RPMI7951 (cell line): ENCODE results near the gene LBH. TPM values are rescaled to one million over a fixed set of nuclear protein-coding genes. Genes with fewer than 3 reads are reported as not detected.
"Not testable (repeated sequence)": the region's sequence is repeated elsewhere in the genome, so short reads cannot be mapped to it uniquely, and the experiment has no call there.

Experiments
- DNase-seq: peaks from one replicate; pipeline ENCODE4 v3.0.0-alpha.2; 2012; ENCODE audit warnings: low read depth
- total RNA-seq: library from RNA; depleted of rRNA; stranded (reverse); fragments of >200 nt; shearing (Covaris generic); gene quantifications from 2 replicates; pipeline ENCODE4 v1.2.3, GENCODE V29; 2014

Gene LBH
- total RNA-seq, 1 experiment from 2014 or later, result 6.4 TPM

DNA sequence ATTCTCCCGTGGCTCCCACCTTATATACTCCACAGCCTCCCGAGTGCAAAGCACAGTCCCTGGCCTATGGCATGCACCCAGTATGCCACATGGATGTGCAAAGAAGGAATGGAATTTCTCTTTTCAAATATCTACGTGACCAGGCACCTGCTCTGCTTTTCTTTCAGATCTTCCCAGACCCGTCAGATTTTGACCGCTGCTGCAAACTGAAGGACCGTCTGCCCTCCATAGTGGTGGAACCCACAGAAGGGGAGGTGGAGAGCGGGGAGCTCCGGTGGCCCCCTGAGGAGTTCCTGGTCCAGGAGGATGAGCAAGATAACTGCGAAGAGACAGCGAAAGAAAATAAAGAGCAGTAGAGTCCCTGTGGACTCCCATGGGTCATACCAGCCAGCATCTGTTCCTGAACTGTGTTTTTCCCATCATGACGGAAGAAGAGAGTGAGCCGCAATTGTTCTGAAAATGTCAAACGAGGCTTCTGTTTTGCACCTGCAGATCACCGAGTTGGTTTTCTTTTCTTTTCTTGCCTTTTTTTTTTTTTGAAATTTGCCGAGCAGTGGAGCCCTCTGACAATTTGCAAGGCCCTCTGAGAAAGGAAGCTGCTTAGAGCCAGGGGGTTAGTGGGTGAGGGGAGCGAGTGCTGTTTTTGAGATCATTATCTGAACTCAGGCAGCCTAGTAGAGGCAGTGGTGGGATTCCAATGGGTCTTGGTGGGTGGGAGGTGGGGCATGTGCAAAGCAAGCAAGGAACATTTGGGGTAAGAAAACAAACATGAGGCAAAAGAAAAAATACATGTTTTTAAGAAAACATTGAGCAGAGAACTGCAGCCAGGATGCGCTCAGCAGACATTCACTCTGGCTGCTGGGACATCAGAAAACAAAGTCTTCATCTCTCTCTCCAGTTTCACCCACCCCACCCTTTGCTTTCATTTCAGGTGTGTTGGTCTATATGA is 26.2 kb downstream of the LBH start:
- DNase-seq, result no peak

DNA sequence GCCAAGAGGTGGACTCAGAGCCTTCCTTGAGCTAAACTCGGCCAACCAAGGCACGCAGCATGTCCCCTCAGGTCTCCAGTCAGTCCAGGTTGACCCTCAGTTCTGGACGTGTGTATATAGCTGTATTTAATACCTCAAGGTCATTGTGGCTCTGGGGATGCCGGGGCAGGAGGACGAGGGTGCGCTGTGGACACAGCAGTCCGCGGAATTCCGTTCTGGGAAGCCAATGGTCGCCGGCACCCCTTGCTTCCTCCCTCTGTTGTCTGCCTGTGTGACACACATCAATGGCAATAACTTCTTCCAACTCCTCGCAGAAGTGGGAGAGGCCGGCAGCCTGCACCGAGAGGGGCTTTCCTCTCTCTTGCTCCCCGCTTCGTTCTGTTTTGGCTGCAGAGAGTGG is 27.7 kb downstream of the LBH start:
- DNase-seq, result no peak

GRCh38 chr2:30259827-30260679 is 28.7 kb downstream of the LBH start:
- DNase-seq, result no peak

GRCh38 chr2:30260941-30261340 is 29.6 kb downstream of the LBH start:
- no peak for DNase-seq

GRCh38 chr2:30261695-30262211 is 30.4 kb downstream of the LBH start:
- no peak for DNase-seq

DNA sequence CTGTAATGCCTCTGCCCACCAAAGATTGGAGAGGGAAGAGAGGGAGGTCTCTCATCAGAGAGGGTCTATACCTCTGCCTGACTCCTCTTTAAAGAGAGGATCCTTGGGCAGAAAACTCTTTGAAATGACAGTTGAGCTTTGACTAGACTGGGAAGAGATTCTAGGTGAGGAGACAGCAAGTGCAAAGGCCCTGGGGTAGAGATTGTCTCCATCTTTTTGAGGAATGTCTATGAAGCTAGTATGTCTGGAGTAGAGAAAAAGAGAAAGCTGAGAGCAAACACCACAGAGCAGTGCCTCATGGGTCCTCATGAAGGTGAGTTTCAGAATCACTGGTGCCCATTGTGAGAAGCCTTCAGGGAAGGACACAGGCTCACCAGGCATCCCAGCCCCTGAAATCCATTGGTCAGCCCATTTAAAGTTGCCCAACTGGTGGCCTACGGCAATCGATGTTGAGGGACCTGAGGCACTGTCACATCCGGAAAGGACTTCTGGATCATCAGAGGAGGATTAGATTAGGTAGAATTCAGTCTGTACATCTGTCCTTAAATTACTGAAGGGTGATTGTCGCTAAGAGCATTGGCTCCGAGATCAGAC is 31.5 kb downstream of the LBH start:
- DNase-seq, result no peak

- no peak for DNase-seq
Measured at GRCh38 chr2:30264274-30264673, 32.9 kb downstream of the LBH start.

GRCh38 chr2:30265052-30266015 is 34.0 kb downstream of the LBH start:
- DNase-seq, result no peak

DNA sequence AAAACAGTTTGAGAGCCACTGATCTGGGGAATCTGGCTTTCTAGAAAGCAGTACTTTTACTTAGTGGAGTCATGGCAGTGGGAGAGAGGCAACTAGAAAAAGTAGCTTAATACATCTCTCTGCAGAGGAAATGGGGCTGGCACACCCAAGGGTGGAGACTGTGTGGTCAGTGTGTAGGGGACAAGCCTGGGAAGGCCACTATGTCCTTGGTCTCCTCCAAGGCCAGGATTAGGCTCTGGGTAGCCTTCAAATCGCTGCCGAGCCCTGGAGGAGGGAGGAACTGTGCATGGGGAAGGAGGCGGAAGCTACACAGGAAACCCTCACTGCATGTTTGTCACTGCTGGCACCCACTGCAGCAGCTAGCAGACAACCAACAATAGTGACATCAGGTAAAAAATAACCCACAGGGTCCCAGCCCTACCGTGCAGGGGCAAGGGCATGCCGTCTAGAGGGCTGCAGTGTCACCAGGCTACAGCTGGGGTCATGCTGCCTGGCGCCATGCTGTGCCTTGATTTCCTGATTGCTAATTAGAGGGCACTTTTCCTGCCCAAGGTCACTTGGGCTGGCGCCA is 34.8 kb downstream of the LBH start:
- no peak for DNase-seq

GRCh38 chr2:30266705-30267104 is 35.4 kb downstream of the LBH start:
- no peak for DNase-seq

DNA sequence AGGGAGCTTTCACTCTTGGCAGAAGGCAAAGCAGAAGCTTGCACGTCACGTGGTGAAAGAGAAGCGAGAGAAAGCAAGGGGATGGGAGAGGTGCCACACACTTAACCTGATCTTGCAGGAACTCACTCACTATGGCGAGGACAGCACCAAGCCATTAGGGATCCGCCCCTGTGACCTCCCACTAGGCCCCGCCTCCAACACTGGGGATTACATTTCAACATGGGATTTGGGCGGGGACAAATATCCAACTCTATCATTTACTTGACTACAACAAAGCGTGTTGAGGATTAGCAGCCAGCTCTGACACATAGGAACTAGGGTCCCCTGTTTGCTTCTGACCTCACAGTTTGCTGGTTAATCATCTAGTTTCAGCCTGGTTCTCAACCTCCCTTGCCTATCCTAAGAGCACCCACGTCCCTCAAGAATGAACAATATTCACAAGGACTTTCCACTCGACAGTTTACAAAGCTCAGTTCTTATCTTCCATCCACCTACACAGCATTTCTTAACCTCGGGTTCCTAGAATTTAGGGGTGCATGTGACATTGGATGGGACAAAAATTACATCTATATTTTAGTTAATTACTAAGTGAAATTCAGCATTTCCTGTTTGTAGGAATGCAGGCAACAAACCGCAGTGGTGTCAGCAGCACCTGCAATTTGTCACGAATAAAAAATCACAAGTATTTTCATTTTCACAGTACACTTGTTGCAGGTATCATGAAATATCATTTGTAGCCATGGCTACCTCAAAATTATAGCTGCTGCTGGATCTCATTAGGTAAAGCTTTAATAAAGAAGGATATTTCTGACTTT is 36.0 kb downstream of the LBH start:
- no peak for DNase-seq

GRCh38 chr2:30268296-30268871 is 37.0 kb downstream of the LBH start:
- no peak for DNase-seq

DNA sequence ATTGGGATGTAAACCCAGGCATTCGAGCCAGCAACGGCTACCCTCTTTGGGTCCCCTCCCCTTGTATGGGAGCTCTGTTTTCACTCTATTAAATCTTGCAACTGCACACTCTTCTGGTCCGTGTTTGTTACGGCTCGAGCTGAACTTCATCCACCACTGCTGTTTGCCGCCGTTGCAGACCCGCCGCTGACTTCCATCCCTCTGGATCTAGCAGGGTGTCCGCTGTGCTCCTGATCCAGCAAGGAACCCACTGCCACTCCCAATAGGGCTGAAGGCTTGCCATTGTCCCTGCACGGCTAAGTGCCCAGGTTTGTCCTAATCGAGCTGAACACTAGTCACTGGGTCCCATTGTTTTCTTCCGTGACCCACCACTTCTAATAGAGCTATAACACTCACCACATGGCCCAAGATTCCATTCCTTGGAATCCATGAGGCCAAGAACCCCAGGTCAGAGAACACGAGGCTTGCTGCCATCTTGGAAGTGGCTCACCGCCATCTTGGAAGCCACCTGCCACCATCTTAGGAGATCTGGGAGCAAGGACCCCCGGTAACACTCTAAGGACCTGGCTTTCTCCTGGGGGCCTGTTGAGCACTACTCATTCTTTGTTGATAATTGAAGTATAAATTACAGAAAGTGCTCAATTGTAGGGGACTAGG is 37.9 kb downstream of the LBH start:
- not testable (repeated sequence) for DNase-seq

- DNase-seq, result no peak
Measured at GRCh38 chr2:30269771-30270145, 38.4 kb downstream of the LBH start.

GRCh38 chr2:30270166-30270565 is 38.8 kb downstream of the LBH start:
- DNase-seq, result no peak

DNA sequence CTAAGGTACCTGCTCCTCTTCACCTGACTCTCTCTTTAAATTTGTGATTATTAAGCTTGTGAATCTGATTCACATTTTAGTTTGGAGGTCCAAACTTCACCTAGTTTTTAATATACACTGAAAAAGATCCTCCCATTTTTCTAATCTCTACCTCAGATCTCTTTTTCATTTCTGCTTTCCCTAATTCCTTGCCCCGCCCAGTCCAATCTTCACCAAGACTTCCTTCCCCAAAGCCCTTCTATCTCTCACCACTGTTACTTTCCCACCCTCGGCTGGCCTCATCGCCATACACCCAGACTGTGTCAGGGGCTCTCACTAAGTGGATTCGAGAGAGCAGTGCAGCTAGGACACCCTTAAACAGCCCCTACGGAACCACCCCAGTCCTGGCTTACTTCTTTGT is 40.0 kb downstream of the LBH start:
- DNase-seq, result no peak

DNA sequence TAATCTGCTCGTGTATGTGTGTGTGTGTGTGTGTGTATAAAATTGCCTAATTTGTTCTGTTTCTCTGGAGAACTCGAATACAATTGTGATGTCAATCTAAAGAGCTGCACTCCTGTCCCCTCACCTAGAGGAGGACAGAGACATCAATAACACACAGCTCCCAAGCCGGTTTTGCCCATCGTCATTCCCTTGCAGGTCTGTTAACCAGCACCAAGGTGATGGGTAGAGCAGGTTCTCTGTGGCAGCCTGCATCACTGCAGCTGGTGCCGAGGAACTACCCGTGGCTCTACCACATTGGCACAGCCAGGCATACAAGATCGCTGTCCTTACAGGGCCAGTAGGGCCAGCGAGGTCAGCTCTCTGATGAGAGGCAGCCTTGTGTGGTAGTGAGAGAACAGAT is 41.0 kb downstream of the LBH start:
- no peak for DNase-seq

GRCh38 chr2:30272761-30273573 is 41.6 kb downstream of the LBH start:
- peak; percentile 41 for DNase-seq
